Activated naive CD4-positive, alpha-beta T cell treated with anti-CD3 and anti-CD28 coated beads for 36 hours (primary cell): ENCODE measurements around the gene C1orf21. TPM values are rescaled to one million over a fixed set of nuclear protein-coding genes. Genes with fewer than 3 reads are reported as not detected.

Experiments
- CTCF ChIA-PET: fragments of 350-600 bp; sonication (Branson Sonifier 250); formaldehyde crosslinking; loops from one replicate; lab custom pipeline; 2021; ENCODE audit warnings: antibody characterized with exemption; lab: Charles Lee
- DNase-seq: peaks from one replicate; pipeline ENCODE4 v3.0.0-alpha.2; 2020
- H3K27ac Mint-ChIP-seq: one replicate; pipeline ENCODE4 v1.8.0; 2021; ENCODE audit warnings: mild to moderate bottlenecking, mixed read lengths
- H3K27me3 Mint-ChIP-seq: one replicate; pipeline ENCODE4 v1.8.0; 2021; ENCODE audit warnings: low read depth, mixed read lengths
- H3K36me3 Mint-ChIP-seq: one replicate; pipeline ENCODE4 v1.8.0; 2021; ENCODE audit warnings: low read depth, mixed read lengths
- H3K4me1 Mint-ChIP-seq: one replicate; pipeline ENCODE4 v1.8.0; 2021; ENCODE audit warnings: low read depth, mixed read lengths
- H3K4me3 Mint-ChIP-seq: one replicate; pipeline ENCODE4 v1.8.0; 2021; ENCODE audit warnings: mild to moderate bottlenecking, moderate library complexity, mixed read lengths
- H3K9me3 Mint-ChIP-seq: one replicate; pipeline ENCODE4 v1.8.0; 2021; ENCODE audit warnings: mixed read lengths
- intact Hi-C: fragments of 100-400 bp; cut with micrococcal nuclease; formaldehyde crosslinking; loops from one replicate; pipeline ENCODE4 v1.15.1; 2023
- total RNA-seq, 2 experiments: library from RNA; stranded (reverse); gene quantifications; one replicate each; pipeline ENCODE4 v1.2.3, GENCODE V29; 2021

C1orf21 gene
- total RNA-seq, 2 experiments from 2014 or later: 1.2 to 1.4 TPM

GRCh38 chr1:184464757-184465156, 77.9 kb downstream of the C1orf21 start:
- H3K4me3 Mint-ChIP-seq: no peak overlapping the region
- H3K4me1 Mint-ChIP-seq: no peaks in the 10 kb centered on the region
- no peak for DNase-seq
- H3K9me3 Mint-ChIP-seq: no peaks in the 10 kb centered on the region
- H3K27me3 Mint-ChIP-seq: peaks cover 8% of the 10 kb centered on the region
- intact Hi-C loops: no loop called here
- no peaks in the 10 kb centered on the region for H3K36me3 Mint-ChIP-seq
- H3K27ac Mint-ChIP-seq: no peak overlapping the region
- CTCF ChIA-PET: no interaction called here

GRCh38 chr1:184465489-184466146, 78.8 kb downstream of the C1orf21 start:
- Mint-ChIP-seq H3K4me3 (no peak overlapping the region), H3K36me3 (no peaks in the 10 kb centered on the region), H3K27me3 (peaks cover 10% of the 10 kb centered on the region), H3K27ac (no peak overlapping the region), H3K4me1 (no peaks in the 10 kb centered on the region), H3K9me3 (no peaks in the 10 kb centered on the region)
- CTCF ChIA-PET: interaction anchor here (0.6 kb wide), 1 partner anchor 198 kb away, joined by 3 read pairs; no protein-coding TSS in a partner anchor
- no peak for DNase-seq
- intact Hi-C loops: no loop called here

- Mint-ChIP-seq H3K36me3 (no peaks in the 10 kb centered on the region), H3K9me3 (no peaks in the 10 kb centered on the region), H3K4me3 (no peak overlapping the region), H3K27me3 (peaks cover 6% of the 10 kb centered on the region), H3K27ac (no peak overlapping the region), H3K4me1 (no peaks in the 10 kb centered on the region)
- intact Hi-C loops: no loop called here
- CTCF ChIA-PET: no interaction called here
- no peak for DNase-seq
Measured at GRCh38 chr1:184467295-184467694, 80.5 kb downstream of the C1orf21 start.

- Mint-ChIP-seq H3K4me3 (no peak overlapping the region), H3K27me3 (peaks cover 11% of the 10 kb centered on the region), H3K9me3 (peaks cover 3% of the 10 kb centered on the region), H3K4me1 (no peaks in the 10 kb centered on the region), H3K36me3 (no peaks in the 10 kb centered on the region), H3K27ac (no peak overlapping the region)
- intact Hi-C loops: no loop called here
- CTCF ChIA-PET: no interaction called here
- DNase-seq: no peak
Measured at GRCh38 chr1:184469396-184469795, 82.6 kb downstream of the C1orf21 start.

GRCh38 chr1:184471686-184472085, 84.9 kb downstream of the C1orf21 start:
- no peak for DNase-seq
- H3K27ac Mint-ChIP-seq: no peak overlapping the region
- CTCF ChIA-PET: no interaction called here
- no peak overlapping the region for H3K4me3 Mint-ChIP-seq
- peaks cover 11% of the 10 kb centered on the region for H3K27me3 Mint-ChIP-seq
- no peaks in the 10 kb centered on the region for H3K4me1 Mint-ChIP-seq
- H3K36me3 Mint-ChIP-seq: no peaks in the 10 kb centered on the region
- intact Hi-C loops: no loop called here
- H3K9me3 Mint-ChIP-seq: peaks cover 3% of the 10 kb centered on the region

GRCh38 chr1:184472136-184472535, 85.3 kb downstream of the C1orf21 start:
- Mint-ChIP-seq H3K9me3 (peaks cover 3% of the 10 kb centered on the region), H3K4me3 (no peak overlapping the region), H3K36me3 (no peaks in the 10 kb centered on the region), H3K4me1 (no peaks in the 10 kb centered on the region), H3K27me3 (peaks cover 11% of the 10 kb centered on the region), H3K27ac (no peak overlapping the region)
- CTCF ChIA-PET: no interaction called here
- intact Hi-C loops: no loop called here
- DNase-seq: no peak

GRCh38 chr1:184473176-184473966, 86.5 kb downstream of the C1orf21 start:
- Mint-ChIP-seq H3K27ac (no peak overlapping the region), H3K36me3 (no peaks in the 10 kb centered on the region), H3K9me3 (peaks cover 3% of the 10 kb centered on the region), H3K4me3 (no peak overlapping the region), H3K4me1 (no peaks in the 10 kb centered on the region), H3K27me3 (peaks cover 9% of the 10 kb centered on the region)
- intact Hi-C loops: no loop called here
- DNase-seq: no peak
- CTCF ChIA-PET: no interaction called here

GRCh38 chr1:184476187-184476586, 89.4 kb downstream of the C1orf21 start:
- no peaks in the 10 kb centered on the region for H3K4me1 Mint-ChIP-seq
- CTCF ChIA-PET: no interaction called here

GRCh38 chr1:184479435-184480167, 92.8 kb downstream of the C1orf21 start:
- no peak for DNase-seq
- no peaks in the 10 kb centered on the region for H3K27me3 Mint-ChIP-seq
- H3K4me3 Mint-ChIP-seq: no peak overlapping the region
- H3K36me3 Mint-ChIP-seq: no peaks in the 10 kb centered on the region
- no peak overlapping the region for H3K27ac Mint-ChIP-seq
- no peaks in the 10 kb centered on the region for H3K9me3 Mint-ChIP-seq
- CTCF ChIA-PET: no interaction called here
- intact Hi-C loops: no loop called here
- no peaks in the 10 kb centered on the region for H3K4me1 Mint-ChIP-seq

More at GRCh38 chr1:184476187-184476586, 89.4 kb downstream of the C1orf21 start:
- H3K27me3 Mint-ChIP-seq: peaks cover 4% of the 10 kb centered on the region
- no peak overlapping the region for H3K4me3 Mint-ChIP-seq
- no peak for DNase-seq
- H3K36me3 Mint-ChIP-seq: no peaks in the 10 kb centered on the region
- no peak overlapping the region for H3K27ac Mint-ChIP-seq
- intact Hi-C loops: no loop called here
- H3K9me3 Mint-ChIP-seq: peaks cover 3% of the 10 kb centered on the region

- no peak for DNase-seq
- Mint-ChIP-seq H3K36me3 (no peaks in the 10 kb centered on the region), H3K4me3 (no peak overlapping the region), H3K4me1 (no peaks in the 10 kb centered on the region), H3K9me3 (no peaks in the 10 kb centered on the region), H3K27me3 (peaks cover 5% of the 10 kb centered on the region), H3K27ac (no peak overlapping the region)
- intact Hi-C loops: no loop called here
- CTCF ChIA-PET: interaction anchor here (0.7 kb wide), 1 partner anchor 93 kb away, joined by 3 read pairs; no protein-coding TSS in a partner anchor
Measured at GRCh38 chr1:184480736-184481135, 93.9 kb downstream of the C1orf21 start.

GRCh38 chr1:184482136-184482535, 95.3 kb downstream of the C1orf21 start:
- H3K4me3 Mint-ChIP-seq: no peak overlapping the region
- H3K4me1 Mint-ChIP-seq: no peaks in the 10 kb centered on the region
- CTCF ChIA-PET: no interaction called here
- intact Hi-C loops: no loop called here
- no peaks in the 10 kb centered on the region for H3K9me3 Mint-ChIP-seq
- H3K27ac Mint-ChIP-seq: no peak overlapping the region
- no peaks in the 10 kb centered on the region for H3K36me3 Mint-ChIP-seq
- H3K27me3 Mint-ChIP-seq: peaks cover 7% of the 10 kb centered on the region
- DNase-seq: no peak

- no peak overlapping the region for H3K4me3 Mint-ChIP-seq
Measured at GRCh38 chr1:184483101-184483683, 96.4 kb downstream of the C1orf21 start.

More at GRCh38 chr1:184483101-184483683, 96.4 kb downstream of the C1orf21 start:
- intact Hi-C loops: no loop called here
- no peaks in the 10 kb centered on the region for H3K4me1 Mint-ChIP-seq
- H3K36me3 Mint-ChIP-seq: no peaks in the 10 kb centered on the region
- H3K9me3 Mint-ChIP-seq: no peaks in the 10 kb centered on the region
- DNase-seq: no peak
- CTCF ChIA-PET: no interaction called here
- peaks cover 7% of the 10 kb centered on the region for H3K27me3 Mint-ChIP-seq
- H3K27ac Mint-ChIP-seq: no peak overlapping the region
